Effector memory CD4-positive, alpha-beta T cell (primary cell): ENCODE measurements around the gene DUOXA2.

Source experiments
- DNase-seq, 3 donors: peaks; one replicate each; pipeline ENCODE4 v3.0.0-alpha.2; 2020
- H3K27ac ChIP-seq: 2 replicates; pipeline ENCODE4 v1.7.0; 2013; ENCODE audit warnings: mild to moderate bottlenecking, low read length, moderate library complexity; ENCODE audit not compliant: insufficient read depth, poor library complexity, severe bottlenecking
- H3K27me3 ChIP-seq: replicated peaks from 2 replicates; pipeline ENCODE4 v1.7.0; 2013; ENCODE audit warnings: mild to moderate bottlenecking, low read length; ENCODE audit not compliant: insufficient read depth, control insufficient read depth, poor library complexity, severe bottlenecking
- H3K36me3 ChIP-seq: 2 replicates; pipeline ENCODE4 v1.7.0; 2013; ENCODE audit warnings: mild to moderate bottlenecking, low read length, moderate library complexity; ENCODE audit not compliant: control insufficient read depth, insufficient read depth
- H3K4me1 ChIP-seq: 2 replicates; pipeline ENCODE4 v1.7.0; 2013; ENCODE audit warnings: low read length, mild to moderate bottlenecking; ENCODE audit not compliant: control insufficient read depth, insufficient read depth, poor library complexity, severe bottlenecking
- H3K4me3 ChIP-seq: 2 replicates; pipeline ENCODE4 v1.7.0; 2013; ENCODE audit warnings: low read length, low read depth, mild to moderate bottlenecking; ENCODE audit not compliant: insufficient read depth, poor library complexity, severe bottlenecking
- H3K9me3 ChIP-seq: 2 replicates; pipeline ENCODE4 v1.7.0; 2013; ENCODE audit warnings: mild to moderate bottlenecking, low read length, moderate library complexity; ENCODE audit not compliant: control insufficient read depth

DUOXA2 gene

DNA sequence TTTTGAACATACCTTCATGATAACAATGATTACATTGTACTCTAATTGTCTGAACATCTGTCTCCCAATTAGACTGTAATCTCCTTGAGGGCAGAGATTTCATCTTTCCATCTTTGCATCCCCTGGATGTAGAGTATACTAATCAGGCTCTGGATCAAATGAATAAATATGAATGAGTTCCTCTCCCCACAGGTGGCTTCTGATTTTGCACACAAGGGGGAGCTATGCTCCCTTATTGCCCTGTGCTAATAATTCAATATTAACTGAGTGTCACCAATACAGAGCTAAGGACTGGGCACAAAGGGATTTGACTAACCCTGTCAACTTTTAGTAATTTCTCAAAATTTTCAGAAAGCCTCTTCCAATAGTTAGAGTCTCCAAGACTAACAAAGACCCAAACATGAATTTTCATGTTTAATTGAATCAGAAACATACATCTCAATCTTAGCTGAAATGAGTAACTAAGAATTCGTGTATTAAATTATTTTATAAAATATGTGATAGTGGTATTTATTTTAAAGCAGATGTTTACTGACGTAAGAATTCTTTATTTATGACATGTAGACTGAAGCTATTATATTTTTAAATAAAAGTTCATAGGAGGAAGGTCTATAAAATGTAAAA is 12.5 kb downstream of the DUOXA2 start:
- H3K9me3 ChIP-seq, result no peaks in the 10 kb centered on the region
- H3K27me3 ChIP-seq, result peaks cover 25% of the 10 kb centered on the region
- H3K4me3 ChIP-seq, result no peak overlapping the region
- DNase-seq, result peak in 1 of 3 donors; percentile 29
- H3K27ac ChIP-seq, result no peak overlapping the region
- H3K4me1 ChIP-seq, result no peaks in the 10 kb centered on the region
- no peaks in the 10 kb centered on the region for H3K36me3 ChIP-seq

DNA sequence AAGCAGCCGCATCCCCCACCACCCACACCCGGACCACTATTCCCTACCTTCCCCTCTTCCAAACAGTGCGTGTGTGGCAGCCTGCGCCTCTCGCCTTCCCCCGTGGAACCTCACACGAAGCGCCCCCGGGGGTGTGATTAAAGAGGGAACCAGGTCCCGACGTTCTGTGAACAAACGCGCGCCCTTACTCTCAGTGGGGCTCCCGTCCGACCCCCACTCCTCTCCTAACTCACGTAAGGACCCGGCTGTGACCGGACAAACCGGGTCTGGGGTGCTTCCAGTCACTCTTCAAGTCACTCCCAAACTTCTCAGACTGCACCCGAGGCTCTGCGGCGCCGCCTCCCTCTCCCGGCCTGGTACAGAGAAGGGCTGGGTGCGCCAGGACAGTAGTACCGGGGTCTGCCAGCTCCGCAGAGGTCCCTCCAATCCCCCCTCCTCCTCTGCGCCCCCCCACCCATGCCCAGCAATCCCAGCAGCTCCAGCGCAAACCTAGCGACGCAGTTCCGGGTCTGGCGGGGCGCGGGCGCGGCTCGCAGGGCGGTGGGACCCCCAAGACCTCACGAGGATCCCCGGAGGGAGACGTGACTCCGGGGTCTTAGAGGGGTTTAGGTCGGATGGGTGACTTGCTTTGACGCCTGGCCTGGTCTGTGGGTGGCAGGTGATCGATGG is 15.0 kb downstream of the DUOXA2 start:
- H3K27me3 ChIP-seq, result peaks cover 30% of the 10 kb centered on the region
- H3K27ac ChIP-seq, result no peak overlapping the region
- H3K4me3 ChIP-seq, result peak overlapping the region; percentile 5
- DNase-seq, result no peak
- no peaks in the 10 kb centered on the region for H3K4me1 ChIP-seq
- H3K36me3 ChIP-seq, result no peaks in the 10 kb centered on the region
- H3K9me3 ChIP-seq, result no peaks in the 10 kb centered on the region

DNA sequence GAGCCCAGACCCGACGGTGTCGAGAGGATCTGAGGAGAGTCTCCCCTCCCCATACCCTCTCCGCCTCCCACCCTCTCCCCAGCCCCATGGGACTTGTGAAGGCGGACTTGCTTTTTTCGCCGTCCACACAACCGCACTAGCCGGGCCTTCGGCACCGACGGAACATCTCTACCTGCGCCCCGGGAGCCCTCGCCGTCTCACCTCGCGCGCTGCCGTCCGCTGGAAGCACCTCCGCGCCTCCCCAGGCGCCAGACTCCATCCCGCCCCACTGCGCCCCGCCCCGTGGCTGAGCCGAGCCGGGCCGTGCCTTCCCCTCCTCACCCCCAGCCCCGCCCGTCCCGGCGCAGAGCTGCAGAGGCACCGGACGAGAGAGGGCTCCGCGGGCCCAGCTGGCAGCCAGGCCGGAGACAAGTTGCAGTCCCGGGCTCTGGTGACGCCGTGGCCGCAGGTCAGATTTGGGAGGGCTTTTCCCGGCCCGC is 15.6 kb downstream of the DUOXA2 start, which contains the start of the genes DUOX1 and DUOXA1:
DUOX1 (plus strand) TSS at position 344 of the 479 bp plus-strand sequence. CDS start 1,973 bp downstream, outside the sequence.
DUOXA1 (minus strand) TSS at position 229 of the 479 bp plus-strand sequence. CDS start 6,865 bp downstream, outside the sequence.
- H3K36me3 ChIP-seq, result no peaks in the 10 kb centered on the region
- H3K27ac ChIP-seq, result no peak within 1 kb of the TSS
- H3K4me1 ChIP-seq, result no peaks in the 10 kb centered on the region
- peak within 1 kb of the TSS; percentile 5 for H3K4me3 ChIP-seq
- H3K27me3 ChIP-seq, result peaks cover 33% of the 10 kb centered on the region
- no peak for DNase-seq
- H3K9me3 ChIP-seq, result no peaks in the 10 kb centered on the region

DNA sequence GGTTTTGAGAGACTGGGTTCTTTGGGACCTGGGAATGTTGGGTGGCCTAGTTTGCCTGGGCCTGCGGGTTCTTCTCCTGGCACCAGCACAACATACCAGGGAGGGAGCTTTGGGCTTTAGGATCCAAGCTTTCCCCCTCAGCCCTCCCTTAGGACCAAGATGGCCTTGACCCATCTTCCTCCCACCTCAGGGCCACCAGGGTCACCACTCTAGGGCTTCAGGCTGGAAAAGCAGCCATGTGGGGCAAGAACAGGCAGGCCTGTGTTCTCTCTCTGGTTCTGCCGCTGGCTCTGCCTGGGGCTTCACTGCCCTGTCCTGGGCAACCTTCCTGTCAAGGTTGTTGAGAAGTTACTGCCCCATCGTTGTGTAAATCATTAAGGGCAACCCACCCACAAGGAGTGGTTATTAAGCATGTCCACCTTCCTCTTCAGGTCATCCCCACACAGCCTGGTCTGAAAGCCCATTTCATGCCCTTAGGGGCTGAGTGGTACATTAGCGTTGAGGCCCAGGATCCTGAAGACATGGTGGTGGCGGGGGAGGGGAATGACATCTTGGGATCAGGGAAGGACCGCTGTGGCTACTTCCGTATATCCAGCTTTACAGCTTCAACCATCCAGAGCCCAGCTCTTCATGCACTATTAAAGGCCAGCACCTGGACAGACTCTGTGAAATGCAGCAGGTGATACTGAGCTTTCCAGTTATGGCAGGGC is 16.3 kb downstream of the DUOXA2 start:
- no peaks in the 10 kb centered on the region for H3K9me3 ChIP-seq
- no peak overlapping the region for H3K4me3 ChIP-seq
- no peaks in the 10 kb centered on the region for H3K36me3 ChIP-seq
- no peak overlapping the region for H3K27ac ChIP-seq
- H3K4me1 ChIP-seq, result peaks cover 5% of the 10 kb centered on the region
- peaks cover 38% of the 10 kb centered on the region for H3K27me3 ChIP-seq
- DNase-seq, result no peak

DNA sequence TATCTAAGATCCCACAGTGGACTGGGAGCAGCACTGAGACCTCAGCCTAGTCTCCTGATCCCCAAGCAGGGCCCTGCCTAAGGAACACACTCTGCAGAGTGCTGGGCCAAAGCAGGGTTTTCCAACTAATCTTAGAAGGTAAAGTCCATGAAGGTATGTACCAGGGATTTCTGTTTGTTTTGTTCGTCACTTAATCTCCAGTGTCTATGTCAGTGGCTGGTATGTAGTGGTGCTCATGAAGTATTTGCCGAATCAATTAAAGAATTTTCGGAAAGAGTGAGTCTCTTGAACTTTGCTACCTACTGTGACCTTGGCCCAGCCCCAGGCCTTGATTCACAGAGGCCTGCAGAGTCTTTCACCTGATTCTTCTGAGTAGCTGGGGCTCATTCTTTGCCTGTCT is 17.4 kb downstream of the DUOXA2 start:
- no peak overlapping the region for H3K4me3 ChIP-seq
- H3K27me3 ChIP-seq, result peaks cover 46% of the 10 kb centered on the region
- no peaks in the 10 kb centered on the region for H3K9me3 ChIP-seq
- H3K4me1 ChIP-seq, result peaks cover 5% of the 10 kb centered on the region
- H3K27ac ChIP-seq, result no peak overlapping the region
- no peaks in the 10 kb centered on the region for H3K36me3 ChIP-seq
- no peak for DNase-seq

DNA sequence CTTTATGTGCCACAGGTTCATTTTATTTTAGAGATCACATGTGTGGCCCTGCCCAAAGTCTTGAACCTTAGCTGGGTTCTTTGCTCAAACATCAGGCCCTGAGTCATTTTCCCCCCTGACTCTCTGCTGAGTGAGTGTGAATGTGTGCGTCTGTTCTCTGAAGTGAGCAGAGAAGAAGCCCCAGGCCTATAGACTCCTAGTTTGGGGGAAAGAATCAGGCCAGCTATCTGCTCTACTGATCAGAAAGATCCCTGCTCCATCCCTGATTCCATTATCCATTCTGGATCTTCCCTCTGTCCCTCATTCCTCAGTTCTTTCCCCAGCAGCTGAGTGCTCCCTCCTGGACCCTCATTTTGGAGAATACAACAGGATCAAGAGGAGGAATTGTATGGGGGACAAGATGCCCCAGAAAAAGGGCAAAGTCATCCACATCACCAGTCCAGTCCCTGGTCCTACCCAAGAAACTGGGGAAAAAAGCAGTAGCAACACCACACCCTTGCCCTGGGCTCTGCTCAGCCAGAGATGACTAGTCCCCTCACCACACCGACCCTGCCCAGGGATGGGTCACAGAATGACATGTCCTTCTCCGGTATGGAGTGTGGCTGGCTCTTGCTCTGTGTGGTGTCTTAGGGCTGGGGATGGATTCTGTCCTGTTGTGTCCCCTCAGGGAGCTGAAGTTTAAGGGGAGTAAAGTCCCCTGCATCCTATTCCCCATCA is 18.9 kb downstream of the DUOXA2 start:
- no peak overlapping the region for H3K4me3 ChIP-seq
- peaks cover 49% of the 10 kb centered on the region for H3K27me3 ChIP-seq
- H3K4me1 ChIP-seq, result peaks cover 5% of the 10 kb centered on the region
- no peak overlapping the region for H3K27ac ChIP-seq
- no peaks in the 10 kb centered on the region for H3K36me3 ChIP-seq
- DNase-seq, result no peak
- H3K9me3 ChIP-seq, result no peaks in the 10 kb centered on the region

DNA sequence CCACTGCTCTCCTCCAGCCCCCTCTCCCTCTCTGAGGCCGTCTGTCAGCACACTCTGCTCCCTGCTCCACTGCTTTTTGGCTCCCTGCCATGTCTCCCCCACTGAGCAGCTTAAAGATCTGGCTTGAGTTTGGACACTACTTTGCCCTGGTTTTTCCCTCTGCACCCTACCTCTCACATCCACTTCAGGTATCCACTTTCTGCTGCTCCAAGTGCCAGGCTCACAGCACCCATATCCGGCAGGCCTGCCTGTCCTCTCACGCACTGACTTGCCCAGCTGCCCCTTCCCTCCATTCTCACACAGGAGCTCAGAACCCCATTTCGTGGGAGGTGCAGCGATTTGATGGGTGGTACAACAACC is 19.4 kb downstream of the DUOXA2 start:
- no peaks in the 10 kb centered on the region for H3K36me3 ChIP-seq
- H3K9me3 ChIP-seq, result no peaks in the 10 kb centered on the region
- H3K4me3 ChIP-seq, result no peak overlapping the region
- H3K27ac ChIP-seq, result no peak overlapping the region
- no peak for DNase-seq
- H3K4me1 ChIP-seq, result peaks cover 5% of the 10 kb centered on the region
- peaks cover 45% of the 10 kb centered on the region for H3K27me3 ChIP-seq

DNA sequence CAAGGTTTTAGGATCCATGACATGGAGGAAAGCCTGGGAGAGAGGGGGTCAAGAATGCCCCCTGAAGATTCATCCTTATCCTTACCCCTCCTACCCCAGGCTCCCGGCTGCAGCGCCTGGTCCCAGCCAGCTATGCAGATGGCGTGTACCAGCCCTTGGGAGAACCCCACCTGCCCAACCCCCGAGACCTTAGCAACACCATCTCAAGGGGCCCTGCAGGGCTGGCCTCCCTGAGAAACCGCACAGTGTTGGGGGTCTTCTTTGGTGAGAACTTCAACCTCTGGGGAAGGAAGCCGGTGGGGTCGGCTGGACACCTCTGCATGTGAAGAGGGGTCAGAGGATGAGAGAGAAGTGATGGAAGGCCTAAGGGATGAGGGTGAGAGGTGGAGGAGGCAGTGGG is 19.9 kb downstream of the DUOXA2 start:
- no peaks in the 10 kb centered on the region for H3K9me3 ChIP-seq
- no peak overlapping the region for H3K27ac ChIP-seq
- H3K36me3 ChIP-seq, result no peaks in the 10 kb centered on the region
- no peak for DNase-seq
- H3K4me3 ChIP-seq, result no peak overlapping the region
- H3K4me1 ChIP-seq, result peaks cover 5% of the 10 kb centered on the region
- H3K27me3 ChIP-seq, result peaks cover 40% of the 10 kb centered on the region

DNA sequence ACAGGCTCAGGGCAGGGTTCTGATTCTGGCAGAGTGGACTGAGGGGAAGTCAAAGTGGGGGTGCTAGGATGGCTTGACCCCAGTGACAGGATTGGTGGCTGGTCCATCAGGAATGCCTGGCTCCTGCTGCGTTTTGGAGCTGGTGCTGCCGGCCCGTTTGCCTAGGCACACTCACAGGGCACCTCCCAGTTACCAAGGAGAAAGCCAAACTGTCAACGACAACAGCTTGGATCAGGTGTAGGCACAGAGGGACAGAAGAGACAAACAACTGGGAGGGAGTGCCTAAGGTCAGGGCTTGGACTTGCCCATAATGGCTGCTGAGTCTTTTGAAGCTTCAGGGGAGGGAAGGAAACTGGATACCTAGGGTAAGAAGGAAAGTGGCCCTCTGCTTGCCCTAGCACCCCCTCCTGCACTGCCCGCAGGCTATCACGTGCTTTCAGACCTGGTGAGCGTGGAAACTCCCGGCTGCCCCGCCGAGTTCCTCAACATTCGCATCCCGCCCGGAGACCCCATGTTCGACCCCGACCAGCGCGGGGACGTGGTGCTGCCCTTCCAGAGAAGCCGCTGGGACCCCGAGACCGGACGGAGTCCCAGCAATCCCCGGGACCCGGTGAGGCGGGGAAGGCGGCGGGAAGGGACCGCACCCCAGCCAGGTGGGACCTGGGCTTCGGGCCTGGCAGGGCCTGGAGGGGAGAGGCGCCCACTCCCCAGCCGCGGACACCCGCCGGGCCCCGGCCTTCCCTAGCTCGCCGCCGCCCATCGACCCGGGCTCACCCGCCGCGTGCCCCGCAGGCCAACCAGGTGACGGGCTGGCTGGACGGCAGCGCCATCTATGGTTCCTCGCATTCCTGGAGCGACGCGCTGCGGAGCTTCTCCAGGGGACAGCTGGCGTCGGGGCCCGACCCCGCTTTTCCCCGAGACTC is 20.8 kb downstream of the DUOXA2 start:
- Histone ChIP-seq H3K9me3 (no peaks in the 10 kb centered on the region), H3K4me3 (no peak overlapping the region), H3K27me3 (peaks cover 32% of the 10 kb centered on the region), H3K36me3 (no peaks in the 10 kb centered on the region), H3K4me1 (peaks cover 5% of the 10 kb centered on the region), H3K27ac (no peak overlapping the region)
- DNase-seq, result no peak
